Liver (tissue), 9 donors: Measurements from ENCODE around the gene TTC32. TPM values are rescaled to one million over a fixed set of nuclear protein-coding genes. Genes with fewer than 3 reads are reported as not detected.

ENCODE experiments used
- DNase-seq: peaks from one replicate; pipeline ENCODE4 v3.0.0-alpha.2; 2017; ENCODE audit warnings: low spot score
- H3K27ac ChIP-seq, 2 donors: one replicate each; pipeline ENCODE4 v1.7.0; 2013; ENCODE audit warnings: inconsistent platforms in 2 of 2, low read length in 2 of 2, control low read depth in 1 of 2, low read depth in 1 of 2, mild to moderate bottlenecking in 1 of 2
- H3K27me3 ChIP-seq, 4 donors: one replicate each; pipeline versions ENCODE4 v1.6.1 to v1.7.0; 2013; ENCODE audit warnings: low read length in 3 of 4, inconsistent platforms in 1 of 4, mild to moderate bottlenecking in 1 of 4, moderate library complexity in 1 of 4; ENCODE audit not compliant: control insufficient read depth in 4 of 4, insufficient read depth in 4 of 4
- H3K36me3 ChIP-seq, 4 donors: one replicate each; pipeline versions ENCODE4 v1.6.1 to v1.7.0; 2013; ENCODE audit warnings: low read length in 3 of 4, mild to moderate bottlenecking in 3 of 4, low read depth in 1 of 4, moderate library complexity in 1 of 4; ENCODE audit not compliant: control insufficient read depth in 4 of 4, insufficient read depth in 3 of 4
- H3K4me1 ChIP-seq, 4 donors: one replicate each; pipeline versions ENCODE4 v1.6.1 to v1.7.0; 2013; ENCODE audit warnings: low read length in 3 of 4, mild to moderate bottlenecking in 3 of 4, moderate library complexity in 1 of 4; ENCODE audit not compliant: control insufficient read depth in 4 of 4, insufficient read depth in 4 of 4
- H3K4me3 ChIP-seq, 3 donors: one replicate each; pipeline versions ENCODE4 v1.6.1 to v1.7.0; 2013; ENCODE audit warnings: low read length in 3 of 3, control low read depth in 1 of 3, low read depth in 1 of 3, mild to moderate bottlenecking in 1 of 3
- H3K9ac ChIP-seq, 2 donors: one replicate each; pipeline ENCODE4 v1.7.0; 2013; ENCODE audit warnings: low read length in 2 of 2, mild to moderate bottlenecking in 2 of 2, moderate library complexity in 2 of 2, control low read depth in 1 of 2, low read depth in 1 of 2
- H3K9me3 ChIP-seq, 4 donors: one replicate each; pipeline versions ENCODE4 v1.6.1 to v1.7.0; 2013; ENCODE audit warnings: low read length in 3 of 4; ENCODE audit not compliant: control insufficient read depth in 4 of 4
- ATF3 ChIP-seq: IDR thresholded peaks from 2 replicates; pipeline ENCODE4 v1.6.1; 2016; ENCODE audit warnings: antibody characterized with exemption
- FOXA1 ChIP-seq: IDR thresholded peaks from 2 replicates; pipeline ENCODE4 v1.6.1; 2016; ENCODE audit warnings: antibody characterized with exemption
- HNF4A ChIP-seq, 2 donors: conservative IDR thresholded peaks; 2 replicates each; pipeline ENCODE4 v1.6.1; 2016; ENCODE audit warnings: antibody characterized with exemption in 2 of 2, mild to moderate bottlenecking in 2 of 2
- HNF4G ChIP-seq: IDR thresholded peaks from 2 replicates; pipeline ENCODE4 v1.6.1; 2016; ENCODE audit warnings: antibody characterized with exemption
- RAD21 ChIP-seq, 2 donors: IDR thresholded peaks; 2 replicates each; pipeline ENCODE4 v1.6.1; 2016; ENCODE audit warnings: antibody characterized with exemption in 2 of 2, mild to moderate bottlenecking in 2 of 2
- SP1 ChIP-seq: IDR thresholded peaks from 2 replicates; pipeline ENCODE4 v1.6.1; 2018; ENCODE audit warnings: antibody characterized with exemption, mild to moderate bottlenecking
- TAF1 ChIP-seq: conservative IDR thresholded peaks from 2 replicates; pipeline ENCODE4 v1.6.1; 2016; ENCODE audit warnings: antibody characterized with exemption, mild to moderate bottlenecking
- WGBS: extraction: QIAGEN DNeasy Blood & Tissue Kit; methylation state at CpG from one replicate; pipeline ENCODE4 v1.1.7; 2013; 5-methylcytosine and 5-hydroxymethylcytosine counted together
- polyA plus RNA-seq, 2 donors: library from polyadenylated mRNA; stranded (reverse) in 1 of 2; unstranded in 1 of 2; fragments of 200-250 nt in 1 of 2; fragments of >200 nt in 1 of 2; fragmentation: Nextera tagmentation in 1 of 2; extraction: Ambion mirVana in 1 of 2; gene quantifications; one replicate each; pipeline versions ENCODE4 v1.2.1 to v1.2.3, GENCODE V29; 2013 to 2015
- total RNA-seq, 2 donors: library from RNA; depleted of rRNA; stranded (reverse); fragments of >200 nt; gene quantifications; one replicate each; pipeline ENCODE4 v1.2.3, GENCODE V29; 2014
- donor health status: healthy.
- donor health status: healthy.
- donor health status: healthy.
- donor health status: healthy.
- donor health status: healthy.

Gene TTC32
- total and polyA plus RNA-seq, 4 donors = 4.1 to 12.0 (median 10.5) TPM

- Histone ChIP-seq H3K9me3 (no peaks in the 10 kb centered on the region), H3K4me1 (no peaks in the 10 kb centered on the region), H3K9ac (no peak overlapping the region), H3K4me3 (no peak overlapping the region), H3K27me3 (no peaks in the 10 kb centered on the region), H3K27ac (no peak overlapping the region), H3K36me3 (no peaks in the 10 kb centered on the region)
- WGBS = 94% methylated on average over 4 of the region's 4 CpGs
- DNase-seq = peak; percentile 22
- no peak for TF ChIP-seq FOXA1
- no peak for TF ChIP-seq HNF4A (conservative IDR thresholded peaks at IDR 0.05)
- no peak for TF ChIP-seq RAD21 (IDR thresholded peaks at IDR 0.05)
- TF ChIP-seq ATF3 = no peak
- TF ChIP-seq TAF1 = no peak
- no peak for TF ChIP-seq HNF4G
- no peak for TF ChIP-seq SP1
Observed at GRCh38 chr2:19847486-19847885, 54.3 kb downstream of the TTC32 start.

Other genes with a start within 250 kb of the TTC32 start
- 1 to 10 TPM; 2.0 to 3.8 TPM for gene WDR35, start 88.1 kb upstream of the TTC32 start, total RNA-seq
- gene WDR35, start 88.1 kb upstream of the TTC32 start, polyA plus RNA-seq = 1 to 10 TPM in 1 of 2 donors, under 1 TPM in 1; 0.97 to 1.2 TPM
- gene MATN3, start 110.7 kb upstream of the TTC32 start, total RNA-seq = under 1 TPM; 0.05 to 0.08 TPM
- gene MATN3, start 110.7 kb upstream of the TTC32 start, polyA plus RNA-seq = under 1 TPM in 1 of 2 donors, not detected in 1; 0.10 TPM
- gene LAPTM4A, start 149.6 kb upstream of the TTC32 start, total RNA-seq = 100 to 1,000 TPM in 1 of 2 donors, 10 to 100 TPM in 1; 69.1 to 115 TPM
- 100 to 1,000 TPM; 129 to 183 TPM for gene LAPTM4A, start 149.6 kb upstream of the TTC32 start, polyA plus RNA-seq